HepG2 (cell line): ENCODE results near the gene RUSF1. TPM values are rescaled to one million over a fixed set of nuclear protein-coding genes. Genes with fewer than 3 reads are reported as not detected.

Experiments used
- AHR ChIP-seq: IDR thresholded peaks from 2 replicates; pipeline ENCODE4 v1.6.1; 2018; ENCODE audit warnings: missing genetic modification reagents, missing compliant biosample characterization
- ATRX ChIP-seq: sonication (generic); formaldehyde crosslinking; IDR thresholded peaks from 2 replicates; pipeline ENCODE4 v1.4.0; 2020; ENCODE audit warnings: missing genetic modification reagents, borderline replicate concordance
- BORCS8-MEF2B ChIP-seq: sonication (generic); formaldehyde crosslinking; IDR thresholded peaks from 2 replicates; pipeline ENCODE4 v1.8.0; 2022; ENCODE audit warnings: mild to moderate bottlenecking, missing genetic modification reagents
- ELF1 ChIP-seq: sonication (generic); formaldehyde crosslinking; IDR thresholded peaks from 2 replicates; pipeline ENCODE4 v1.4.0; 2020; ENCODE audit warnings: missing genetic modification reagents
- EP300 ChIP-seq, 3 experiments: sonication (generic) in 1 of 3; formaldehyde crosslinking in 1 of 3; IDR thresholded peaks; 2 replicates each; pipeline versions ENCODE4 v1.5.1 to v1.6.1; 2011 to 2020; ENCODE audit warnings: low read depth in 2 of 3, low read length in 2 of 3, borderline replicate concordance in 1 of 3, improper control_type of control experiment in 1 of 3, mild to moderate bottlenecking in 1 of 3, missing genetic modification reagents in 1 of 3, moderate library complexity in 1 of 3
- GMEB2 ChIP-seq: IDR thresholded peaks from 2 replicates; pipeline ENCODE4 v1.6.1; 2016; ENCODE audit warnings: missing biosample characterization, missing genetic modification reagents, low read depth
- HOXD1 ChIP-seq: sonication (generic); formaldehyde crosslinking; IDR thresholded peaks from 2 replicates; pipeline ENCODE4 v1.5.0; 2020; ENCODE audit warnings: missing genetic modification reagents
- JDP2 ChIP-seq: sonication (generic); formaldehyde crosslinking; IDR thresholded peaks from 2 replicates; pipeline ENCODE4 v1.8.1; 2022; ENCODE audit warnings: missing genetic modification reagents, borderline replicate concordance
- MXD1 ChIP-seq: sonication (generic); formaldehyde crosslinking; IDR thresholded peaks from 2 replicates; pipeline ENCODE4 v1.4.0; 2020; ENCODE audit warnings: mild to moderate bottlenecking, missing genetic modification reagents
- PAF1 ChIP-seq: IDR thresholded peaks from 2 replicates; pipeline ENCODE4 v1.6.1; 2016; ENCODE audit warnings: missing genetic modification reagents, missing compliant biosample characterization
- PITX1 ChIP-seq: sonication (generic); formaldehyde crosslinking; IDR thresholded peaks from 2 replicates; pipeline ENCODE4 v1.5.1; 2020; ENCODE audit warnings: mild to moderate bottlenecking, missing genetic modification reagents
- PLSCR1 ChIP-seq: sonication (generic); formaldehyde crosslinking; IDR thresholded peaks from 2 replicates; pipeline ENCODE4 v1.5.0; 2020; ENCODE audit warnings: missing genetic modification reagents, mild to moderate bottlenecking, borderline replicate concordance
- RNF2 ChIP-seq: fragments of 450-650 bp; conservative IDR thresholded peaks from 2 replicates; pipeline ENCODE4 v1.6.1; 2016; ENCODE audit warnings: low read depth
- RXRA ChIP-seq: sonication (generic); formaldehyde crosslinking; IDR thresholded peaks from 2 replicates; pipeline ENCODE4 v1.5.1; 2020; ENCODE audit warnings: missing genetic modification reagents
- SOX6 ChIP-seq, 2 experiments: fragments of 450-650 bp in 1 of 2; sonication (generic) in 1 of 2; formaldehyde crosslinking in 1 of 2; IDR thresholded peaks; 2 replicates each; pipeline versions ENCODE4 v1.4.0 to v1.6.1; 2017 to 2020; ENCODE audit warnings: antibody characterized with exemption in 1 of 2, mild to moderate bottlenecking in 1 of 2, missing genetic modification reagents in 1 of 2
- ZNF329 ChIP-seq: sonication (generic); formaldehyde crosslinking; IDR thresholded peaks from 2 replicates; pipeline ENCODE4 v1.9.0; 2021; ENCODE audit warnings: low read depth, mild to moderate bottlenecking, missing genetic modification reagents
- ZNF646 ChIP-seq: sonication (generic); formaldehyde crosslinking; IDR thresholded peaks from 2 replicates; pipeline ENCODE4 v1.9.0; 2021; ENCODE audit warnings: mild to moderate bottlenecking, missing genetic modification reagents
- ZNF660 ChIP-seq: sonication (generic); formaldehyde crosslinking; IDR thresholded peaks from 2 replicates; pipeline ENCODE4 v1.5.1; 2020; ENCODE audit warnings: mild to moderate bottlenecking, low read depth, missing genetic modification reagents, borderline replicate concordance
- ZNF772 ChIP-seq: sonication (generic); formaldehyde crosslinking; IDR thresholded peaks from 2 replicates; pipeline ENCODE4 v1.5.0; 2020; ENCODE audit warnings: mild to moderate bottlenecking, missing genetic modification reagents
- polyA plus RNA-seq, 8 experiments: library from polyadenylated mRNA; depleted of rRNA in 3 of 8; stranded (reverse) in 7 of 8; unstranded in 1 of 8; fragments of >200 nt; fragmentation: Illumina TruSeq in 4 of 8; extraction: Trizol in 4 of 8; gene quantifications; 2 replicates each; pipeline versions ENCODE4 v1.2.1 to v1.2.3, GENCODE V29; 2011 to 2016; ENCODE audit warnings: low read depth in 4 of 8, missing spikeins in 1 of 8, mixed read lengths in 1 of 8; ENCODE audit not compliant: insufficient read depth in 1 of 8
- total RNA-seq, 5 experiments: library from RNA; depleted of rRNA; stranded (reverse); fragments of >200 nt; fragmentation: Illumina TruSeq; extraction: Trizol; gene quantifications; 2 replicates each; pipeline ENCODE4 v1.2.3, GENCODE V29; 2016; ENCODE audit warnings: low read depth in 1 of 5

The RUSF1 gene
- total and polyA plus RNA-seq, 2 of the 13 experiments (the other 11 are each of a cell fraction or from before 2014, with no cell fraction given) = 40.8 to 50.2 TPM

GRCh38 chr16:31459687-31460581 lies 48.3 kb downstream of the RUSF1 start (continued):
- TF ChIP-seq EP300 (IDR thresholded peaks at IDR 0.05; ENCODE audit: low read depth in 2 of 2, low read length in 2 of 2) (0 out of 4 replicates have a peak, but pooled peaks of 1 of the 2 experiments have one; percentile 11), EP300 (CRISPR knock-in tag; IDR thresholded peaks at IDR 0.05; ENCODE audit: borderline replicate concordance) (no peak), MXD1 (CRISPR knock-in tag) (no peak), ZNF646 (CRISPR knock-in tag) (no peak), ELF1 (CRISPR knock-in tag) (no peak), RNF2 (no peak), JDP2 (CRISPR knock-in tag) (no peak), PAF1 (no peak), PLSCR1 (CRISPR knock-in tag) (no peak), PITX1 (CRISPR knock-in tag) (no peak), SOX6 (IDR thresholded peaks at IDR 0.05) (no peak), SOX6 (CRISPR knock-in tag; IDR thresholded peaks at IDR 0.05) (peak; percentile 30; the same call in 1 of the 2 replicates), ATRX (CRISPR knock-in tag) (no peak), ZNF329 (no peak), ZNF660 (no peak), AHR (CRISPR knock-in tag) (no peak), GMEB2 (CRISPR knock-in tag) (no peak), HOXD1 (CRISPR knock-in tag) (no peak), BORCS8-MEF2B (CRISPR knock-in tag) (no peak), ZNF772 (CRISPR knock-in tag) (no peak), RXRA (CRISPR knock-in tag) (no peak)
